Natural killer cell (primary cell): Measurements from ENCODE around the gene JAKMIP3. TPM values are rescaled to one million over a fixed set of nuclear protein-coding genes. Genes with fewer than 3 reads are reported as not detected.

Experiments
- ATAC-seq, 3 donors: fragments of 150-1000 bp in 2 of 3; fragments of 200-7000 bp in 1 of 3; cut with Tn5 transposase; 1 replicate in 1 of 3; 2 replicates in 2 of 3; pipeline ENCODE4 v1.10.0; 2021; ENCODE audit warnings: mild to moderate bottlenecking in 2 of 3, moderate library complexity in 2 of 3
- DNase-seq, 2 donors: peaks; one replicate each; pipeline versions ENCODE4 v3.0.0 to v3.0.0-alpha.2; 2013 to 2021; ENCODE audit warnings: mixed read lengths in 1 of 2
- H3K27ac ChIP-seq: one replicate; pipeline ENCODE4 v1.5.1; 2013; ENCODE audit warnings: mild to moderate bottlenecking, low read length
- H3K27me3 ChIP-seq: one replicate; pipeline ENCODE4 v1.6.1; 2013; ENCODE audit warnings: low read length; ENCODE audit not compliant: control insufficient read depth, insufficient read depth
- H3K36me3 ChIP-seq: one replicate; pipeline ENCODE4 v1.6.1; 2013; ENCODE audit warnings: low read length; ENCODE audit not compliant: control insufficient read depth, insufficient read depth
- H3K4me1 ChIP-seq: one replicate; pipeline ENCODE4 v1.6.1; 2013; ENCODE audit warnings: low read length; ENCODE audit not compliant: control insufficient read depth, insufficient read depth
- H3K4me3 ChIP-seq: one replicate; pipeline ENCODE4 v1.5.1; 2013; ENCODE audit warnings: low read length
- H3K9me3 ChIP-seq: one replicate; pipeline ENCODE4 v1.6.1; 2013; ENCODE audit warnings: low read length; ENCODE audit not compliant: control insufficient read depth, insufficient read depth
- H3K27ac Mint-ChIP-seq, 2 donors: one replicate each; pipeline ENCODE4 v1.8.0; 2022; ENCODE audit warnings: mild to moderate bottlenecking in 2 of 2, mixed read lengths in 2 of 2, moderate library complexity in 1 of 2
- H3K27me3 Mint-ChIP-seq, 2 donors: one replicate each; pipeline ENCODE4 v1.8.0; 2022; ENCODE audit warnings: low read depth in 2 of 2, mixed read lengths in 2 of 2
- H3K36me3 Mint-ChIP-seq: one replicate; pipeline ENCODE4 v1.8.0; 2022; ENCODE audit warnings: mixed read lengths
- H3K4me1 Mint-ChIP-seq, 2 donors: one replicate each; pipeline ENCODE4 v1.8.0; 2022; ENCODE audit warnings: mixed read lengths in 2 of 2
- H3K4me3 Mint-ChIP-seq: one replicate; pipeline ENCODE4 v1.8.0; 2022; ENCODE audit warnings: mild to moderate bottlenecking, moderate library complexity, mixed read lengths
- H3K9me3 Mint-ChIP-seq, 2 donors: one replicate each; pipeline ENCODE4 v1.8.0; 2022; ENCODE audit warnings: mixed read lengths in 2 of 2
- CTCF ChIP-seq: fragments of 200-600 bp; IDR thresholded peaks from one replicate; pipeline ENCODE4 v1.8.0; 2022; ENCODE audit warnings: antibody characterized with exemption
- WGBS: methylation state at CpG from one replicate; pipeline ENCODE4 v1.1.7; 2013; ENCODE audit warnings: missing lambda C conversion rate; ENCODE audit not compliant: insufficient coverage; 5-methylcytosine and 5-hydroxymethylcytosine counted together
- intact Hi-C: fragments of 100-400 bp; cut with micrococcal nuclease; formaldehyde crosslinking; loops from one replicate; pipeline ENCODE4 v1.14.2; 2022
- total RNA-seq, 4 donors: library from RNA; stranded (reverse); fragments of 120-200 nt in 1 of 4; gene quantifications; one replicate each; pipeline versions ENCODE4 v1.2.3 to v1.2.4, GENCODE V29; 2013 to 2022

JAKMIP3 gene
- total RNA-seq, 3 donors from 2014 or later (not counting 1 experiment from before 2014, with no cell fraction given), result 0.19 to 0.45 (median 0.20) TPM

GRCh38 chr10:132096863-132097478, 31.2 kb downstream of the JAKMIP3 start:
- peaks cover 8 to 11% of the 10 kb centered on the region in 2 donors for H3K27me3 Mint-ChIP-seq

GRCh38 chr10:132097609-132098377, 32.0 kb downstream of the JAKMIP3 start:
- TF ChIP-seq CTCF, result no peak
- Histone ChIP-seq H3K4me3 (no peak overlapping the region), H3K4me1 (peaks cover 4% of the 10 kb centered on the region), H3K36me3 (no peaks in the 10 kb centered on the region), H3K27ac (no peak overlapping the region), H3K9me3 (no peaks in the 10 kb centered on the region), H3K27me3 (no peaks in the 10 kb centered on the region)
- DNase-seq (no peak), ATAC-seq (no peak)
- H3K27ac Mint-ChIP-seq, result no peak overlapping the region
- H3K4me1 Mint-ChIP-seq, result peaks cover 6 to 16% of the 10 kb centered on the region in 2 donors
- H3K27me3 Mint-ChIP-seq, result peaks cover 0 to 6% of the 10 kb centered on the region in 2 donors
- H3K36me3 Mint-ChIP-seq, result no peaks in the 10 kb centered on the region
- intact Hi-C loops, result no loop called here
- whole genome bisulfite sequencing, result 43% methylated on average over 4 of the region's 5 CpGs
- no peaks in the 10 kb centered on the region for H3K9me3 Mint-ChIP-seq
- no peak overlapping the region for H3K4me3 Mint-ChIP-seq

More at GRCh38 chr10:132096863-132097478, 31.2 kb downstream of the JAKMIP3 start:
- Histone ChIP-seq H3K27me3 (no peaks in the 10 kb centered on the region), H3K4me1 (peaks cover 4% of the 10 kb centered on the region), H3K4me3 (no peak overlapping the region), H3K36me3 (no peaks in the 10 kb centered on the region), H3K9me3 (no peaks in the 10 kb centered on the region), H3K27ac (no peak overlapping the region)
- intact Hi-C loops, result no loop called here
- ATAC-seq (no peak), DNase-seq (no peak)
- H3K4me3 Mint-ChIP-seq, result no peak overlapping the region
- H3K36me3 Mint-ChIP-seq, result no peaks in the 10 kb centered on the region
- no peaks in the 10 kb centered on the region for H3K9me3 Mint-ChIP-seq
- WGBS, result 87% methylated on average over 21 of the region's 22 CpGs
- H3K27ac Mint-ChIP-seq, result no peak overlapping the region
- TF ChIP-seq CTCF, result no peak
- peaks cover 6 to 16% of the 10 kb centered on the region in 2 donors for H3K4me1 Mint-ChIP-seq

GRCh38 chr10:132098539-132099388, 33.0 kb downstream of the JAKMIP3 start:
- Mint-ChIP-seq H3K27ac (no peak overlapping the region), H3K27me3 (peaks cover 0 to 6% of the 10 kb centered on the region in 2 donors), H3K4me1 (peaks cover 6 to 16% of the 10 kb centered on the region in 2 donors), H3K36me3 (no peaks in the 10 kb centered on the region), H3K4me3 (no peak overlapping the region), H3K9me3 (no peaks in the 10 kb centered on the region)
- Histone ChIP-seq H3K4me1 (peaks cover 4% of the 10 kb centered on the region), H3K27me3 (no peaks in the 10 kb centered on the region), H3K9me3 (no peaks in the 10 kb centered on the region), H3K4me3 (no peak overlapping the region), H3K36me3 (no peaks in the 10 kb centered on the region), H3K27ac (no peak overlapping the region)
- no peak for DNase-seq
- no peak for TF ChIP-seq CTCF
- intact Hi-C loops, result no loop called here
- 70% methylated on average over 24 of the region's 24 CpGs for WGBS
- no peak for ATAC-seq
